ENCODE results near the gene OPRD1.
"Not testable (repeated sequence)": the region's sequence is repeated elsewhere in the genome, so short reads cannot be mapped to it uniquely, and the experiment has no call there.

The OPRD1 gene

DNA sequence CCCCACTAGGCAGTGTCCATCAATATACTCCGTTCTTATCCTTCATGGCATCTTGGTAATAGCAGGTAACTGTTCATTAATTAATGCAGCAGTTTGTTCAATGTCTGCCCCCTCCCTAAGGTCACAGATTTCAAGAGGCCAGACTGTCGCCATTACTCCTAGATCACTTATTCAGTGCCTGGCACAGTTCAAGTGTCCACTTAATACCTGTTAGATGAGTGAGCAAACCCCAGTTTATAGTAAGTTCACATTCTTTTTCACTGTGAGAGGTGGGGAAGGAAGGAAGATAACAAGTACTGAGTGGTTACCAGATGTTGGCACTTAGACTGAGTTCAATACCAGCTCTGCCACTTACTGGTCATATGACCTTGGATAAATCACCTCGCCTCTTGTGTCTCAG is 36.4 kb downstream of the OPRD1 start:
- no peak for DNase-seq

DNA sequence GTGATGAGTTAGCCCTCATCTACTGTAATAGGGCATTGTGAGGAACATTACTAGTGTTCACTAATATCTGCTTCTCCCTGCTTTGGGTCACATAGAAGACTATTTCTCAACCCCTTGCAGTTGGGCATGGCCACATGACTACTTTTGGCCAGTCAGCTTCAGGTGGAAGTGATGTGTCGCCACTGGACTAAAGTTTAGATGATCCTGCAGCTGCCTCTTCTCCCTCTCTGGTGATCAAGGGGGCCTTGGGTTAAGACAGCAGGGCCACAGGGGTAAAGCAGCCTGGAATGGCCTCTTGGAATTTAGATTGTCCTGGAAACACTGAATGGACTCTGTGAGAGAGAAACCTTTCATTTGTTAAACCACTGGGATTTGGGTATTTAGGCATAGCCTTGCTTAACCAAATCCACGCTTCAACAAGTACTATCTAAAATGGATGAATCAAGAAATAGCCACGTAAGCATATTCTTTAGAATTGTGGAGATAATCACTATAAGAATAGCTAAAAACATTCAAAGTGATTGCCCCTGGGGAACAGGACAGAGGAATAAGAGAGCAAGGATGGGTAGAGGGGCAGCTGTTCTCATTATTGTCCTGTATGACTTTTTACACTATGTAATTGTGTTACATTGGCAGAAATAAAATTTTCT is 41.2 kb downstream of the OPRD1 start:
- DNase-seq: no peak

GRCh38 chr1:28854406-28854805 is 42.4 kb downstream of the OPRD1 start:
- DNase-seq: not testable (repeated sequence)

- no peak for DNase-seq
Observed at GRCh38 chr1:28855046-28855445, 43.1 kb downstream of the OPRD1 start.

GRCh38 chr1:28855469-28855951 is 43.5 kb downstream of the OPRD1 start:
- DNase-seq: no peak

- DNase-seq: no peak
Observed at GRCh38 chr1:28855969-28856368, 44.0 kb downstream of the OPRD1 start.

GRCh38 chr1:28860332-28861073 is 48.5 kb downstream of the OPRD1 start:
- peak; percentile 45 for DNase-seq

GRCh38 chr1:28862571-28863403 is 50.8 kb downstream of the OPRD1 start:
- DNase-seq: no peak

DNA sequence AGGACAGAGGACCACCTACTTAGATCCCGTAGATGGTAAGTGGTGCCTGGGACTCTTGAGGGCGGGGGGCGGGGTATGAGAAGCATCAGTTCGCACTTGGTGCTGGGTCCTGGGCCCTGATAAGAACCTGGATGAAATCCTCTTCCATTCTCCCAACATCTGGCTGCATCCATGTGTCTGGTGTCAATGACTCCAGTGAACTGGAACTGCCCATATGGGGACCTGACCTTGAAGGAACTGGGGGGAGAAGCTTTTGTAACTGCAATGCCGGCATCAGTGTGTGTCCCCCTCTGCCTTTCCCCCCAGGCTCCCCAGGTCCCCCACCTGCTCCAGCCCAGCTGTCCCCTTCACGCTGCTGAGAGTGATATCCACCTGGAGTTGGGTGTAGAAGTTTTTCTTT is 52.7 kb downstream of the OPRD1 start:
- no peak for DNase-seq

DNA sequence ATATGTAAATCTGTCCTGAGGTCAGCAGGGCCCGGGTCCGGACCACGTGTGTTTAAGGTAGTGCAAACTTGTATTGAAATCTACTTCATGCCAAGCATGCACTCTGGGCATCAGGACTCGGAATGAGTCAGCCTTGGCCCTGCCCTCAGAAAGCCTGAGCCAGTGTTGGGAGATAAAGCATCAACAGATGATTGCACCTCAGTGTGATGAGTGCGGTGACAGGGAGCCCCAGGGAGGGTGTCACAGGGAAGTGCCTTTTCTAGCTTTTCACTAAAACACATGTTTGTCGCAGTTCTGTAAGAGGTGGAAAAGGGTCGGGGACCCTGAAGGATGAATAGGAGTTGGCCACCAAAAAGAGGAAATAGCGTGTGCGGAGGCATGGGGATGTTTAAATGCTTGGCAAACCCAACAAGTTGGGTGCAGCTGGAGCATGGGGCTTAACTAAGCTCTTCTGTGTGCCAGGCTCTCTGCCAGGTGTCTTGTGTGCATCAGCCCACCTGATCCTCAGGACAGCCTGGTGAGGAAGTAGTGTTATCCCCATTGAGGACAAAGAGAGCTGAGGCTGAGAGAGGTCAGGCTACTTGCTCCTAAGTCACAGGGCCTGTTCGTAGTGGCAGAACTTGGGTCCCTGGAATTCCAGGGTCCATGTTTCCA is 54.2 kb downstream of the OPRD1 start:
- DNase-seq: no peak

DNA sequence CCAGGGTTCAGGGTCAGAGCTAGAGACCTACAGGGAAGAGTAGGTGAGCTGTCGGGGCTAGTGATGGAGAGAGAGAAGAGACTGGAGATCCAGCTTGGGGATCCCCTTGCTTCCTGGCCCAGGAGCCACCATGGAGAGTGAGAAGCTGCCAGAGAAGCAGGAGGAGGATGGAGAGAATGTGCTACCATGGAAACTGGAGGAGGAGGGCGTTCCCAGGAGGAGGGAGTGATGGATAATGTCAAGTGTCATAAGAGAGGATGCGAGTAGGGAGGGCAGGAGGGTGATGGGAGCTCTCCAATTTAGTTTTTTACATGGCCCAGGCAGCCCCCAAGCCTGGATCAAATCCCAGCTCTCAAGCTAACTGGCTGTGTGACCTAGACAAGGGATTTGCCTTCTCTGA is 55.9 kb downstream of the OPRD1 start:
- no peak for DNase-seq

DNA sequence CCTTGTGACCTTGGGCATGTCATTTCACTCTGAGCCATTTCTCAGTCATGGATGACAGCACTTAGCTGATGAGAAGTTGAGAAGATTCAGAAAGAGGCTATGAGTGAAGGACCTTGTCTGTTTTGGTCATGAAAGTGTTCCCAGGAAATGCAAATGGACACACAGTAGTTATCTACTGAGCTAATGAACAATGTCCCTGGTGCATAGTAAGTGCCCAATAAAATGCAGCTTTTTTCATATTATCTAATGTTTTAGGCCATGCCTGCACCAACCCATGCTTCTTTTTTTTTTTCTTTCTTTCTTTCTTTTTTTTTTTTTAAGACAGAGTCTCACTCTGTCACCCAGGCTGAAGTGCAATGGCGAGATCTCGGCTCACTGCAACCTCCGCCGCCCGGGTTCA is 58.0 kb downstream of the OPRD1 start:
- no peak for DNase-seq

DNA sequence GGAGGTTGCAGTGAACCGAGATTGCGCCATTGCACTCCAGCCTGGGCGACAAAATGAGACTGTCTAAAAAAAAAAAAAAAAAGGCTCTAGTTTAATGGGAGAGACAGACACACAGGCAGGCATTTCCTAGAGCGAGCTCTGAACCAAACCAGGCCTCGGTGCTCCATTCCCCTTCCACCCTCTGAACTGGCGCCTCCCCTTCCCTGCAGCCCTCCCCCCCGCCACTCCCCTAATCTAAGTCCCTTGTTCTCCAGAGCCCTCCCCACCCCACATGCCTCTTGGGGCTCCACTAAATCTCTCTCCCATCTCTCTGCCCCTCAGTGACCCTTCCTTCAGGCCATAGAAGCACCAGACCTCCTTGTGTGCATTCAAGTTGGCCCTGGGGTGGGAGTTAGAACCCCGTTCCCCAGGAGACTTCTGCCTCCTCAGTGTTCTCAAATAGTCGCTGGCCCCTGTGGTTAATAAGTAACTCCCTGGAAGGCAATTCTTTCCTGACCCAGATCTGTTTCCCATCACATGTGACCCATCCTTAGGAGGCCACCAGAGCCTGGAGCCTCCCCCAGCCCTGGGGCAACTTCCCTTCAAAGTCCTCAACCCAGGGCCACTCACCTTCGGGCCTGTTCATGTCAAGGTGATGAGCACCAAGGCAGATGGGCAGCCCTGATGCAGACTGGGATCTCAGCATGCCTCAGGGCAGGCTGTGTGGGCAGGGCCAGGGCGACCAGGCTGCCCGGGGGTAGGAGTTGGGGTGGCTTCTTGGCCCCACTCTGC is 59.8 kb downstream of the OPRD1 start:
- no peak for DNase-seq

- not testable (repeated sequence) for DNase-seq
Observed at GRCh38 chr1:28875134-28875533, 63.2 kb downstream of the OPRD1 start.

DNA sequence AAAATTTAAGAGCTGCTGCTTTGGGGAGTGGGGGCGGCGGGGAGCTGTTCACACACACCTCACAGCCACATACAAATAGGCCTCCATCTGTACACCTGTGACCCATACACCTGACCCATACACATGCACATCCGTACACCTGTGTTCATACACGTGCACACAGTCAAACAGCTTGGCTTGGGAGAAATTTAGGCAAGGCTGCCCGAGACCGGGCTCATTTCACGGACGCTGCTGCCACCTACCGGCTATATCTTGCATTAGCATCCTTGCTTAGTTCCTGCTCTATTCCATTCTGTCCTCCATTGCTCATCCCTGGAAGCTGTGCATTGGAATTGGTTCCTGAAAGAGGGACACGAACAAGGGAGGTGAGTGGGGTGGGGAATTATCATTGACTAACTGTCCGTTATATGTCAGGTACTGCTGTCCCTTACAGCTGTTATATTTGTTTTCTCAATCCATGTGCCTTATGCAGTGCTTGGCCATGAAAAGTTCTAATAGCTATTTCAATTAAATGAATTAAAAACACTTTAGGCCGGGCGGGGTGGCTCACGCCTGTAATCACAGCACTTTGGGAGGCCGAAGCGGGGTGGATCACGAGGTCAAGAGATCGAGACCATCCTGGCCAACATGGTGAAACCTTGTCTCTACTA is 65.3 kb downstream of the OPRD1 start:
- DNase-seq: peak; percentile 90

DNA sequence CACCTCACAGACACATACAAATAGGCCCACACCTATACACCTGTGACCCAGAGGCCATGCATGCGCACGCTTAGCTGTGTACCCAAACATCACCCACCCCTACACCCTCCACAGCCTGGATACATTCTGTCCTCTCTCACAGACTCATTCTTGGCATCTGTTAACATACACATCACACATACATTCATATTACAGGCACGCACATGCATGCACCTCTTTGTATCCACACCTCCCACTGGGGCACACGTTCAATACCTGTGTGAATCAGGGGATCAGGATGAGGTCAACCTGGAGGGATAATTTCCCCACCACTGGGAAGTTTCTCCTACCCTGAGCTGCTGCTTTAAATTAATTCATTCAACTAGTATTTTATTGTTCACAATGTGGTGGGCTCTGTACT is 66.8 kb downstream of the OPRD1 start:
- DNase-seq: no peak

- DNase-seq: peak; percentile 98
Observed at GRCh38 chr1:28882009-28882628, 70.1 kb downstream of the OPRD1 start.

GRCh38 chr1:28883242-28883616 is 71.3 kb downstream of the OPRD1 start:
- DNase-seq: no peak

DNA sequence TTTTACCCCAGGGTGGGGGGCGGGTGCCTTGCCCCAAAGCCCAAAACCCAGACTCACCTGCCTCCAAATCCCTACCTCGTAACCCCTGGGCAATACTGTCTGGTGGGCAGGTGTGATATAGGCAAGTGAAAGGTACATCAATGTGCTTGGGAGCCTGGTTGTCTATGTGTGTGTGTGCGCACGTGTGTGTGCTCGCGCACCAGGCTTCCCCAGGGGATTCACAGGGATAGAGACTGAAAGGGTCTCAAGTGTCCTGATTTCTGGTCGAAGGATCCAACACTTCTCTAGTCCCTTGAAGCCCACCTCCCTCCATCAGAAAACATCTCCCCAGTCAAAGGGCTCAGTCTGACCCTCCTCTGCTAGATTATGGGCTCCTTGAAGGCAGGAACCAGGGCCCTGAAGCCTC is 73.5 kb downstream of the OPRD1 start:
- DNase-seq: no peak

- DNase-seq: no peak
Observed at GRCh38 chr1:28885977-28886730, 74.2 kb downstream of the OPRD1 start.

Measured in DMS153 (cell line).